Measurements from ENCODE around the gene SLC2A13.

The SLC2A13 gene

DNA sequence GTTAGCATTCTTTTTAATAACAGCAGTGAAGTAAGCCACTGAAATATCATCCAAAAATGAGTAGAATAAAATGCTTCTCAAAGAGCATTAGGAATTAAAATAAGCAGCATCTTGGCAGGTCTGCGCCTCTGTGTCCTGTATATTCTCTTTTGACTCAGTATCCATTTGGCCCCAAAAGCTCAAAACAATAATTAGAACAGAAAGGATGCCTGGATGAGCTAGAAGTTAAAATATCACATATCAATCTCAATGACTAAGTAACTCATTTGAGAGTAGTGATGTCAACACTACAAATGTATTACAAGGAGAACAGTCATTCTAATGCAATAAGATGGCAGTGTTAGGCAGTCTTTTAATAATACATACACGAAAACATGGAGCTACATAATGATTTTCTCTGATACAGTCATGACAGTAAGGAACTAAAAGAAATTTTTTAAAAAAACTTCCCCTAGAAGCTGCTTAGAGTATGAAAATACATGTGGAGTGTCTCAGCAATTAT is 325.4 kb downstream of the SLC2A13 start:
- TF ChIP-seq, protein P1, sequence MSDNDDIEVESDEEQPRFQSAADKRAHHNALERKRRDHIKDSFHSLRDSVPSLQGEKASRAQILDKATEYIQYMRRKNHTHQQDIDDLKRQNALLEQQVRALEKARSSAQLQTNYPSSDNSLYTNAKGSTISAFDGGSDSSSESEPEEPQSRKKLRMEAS (IDR thresholded peaks at IDR 0.05; ENCODE audit: low read depth, low read length) = no peak
- TF ChIP-seq, protein P2, sequence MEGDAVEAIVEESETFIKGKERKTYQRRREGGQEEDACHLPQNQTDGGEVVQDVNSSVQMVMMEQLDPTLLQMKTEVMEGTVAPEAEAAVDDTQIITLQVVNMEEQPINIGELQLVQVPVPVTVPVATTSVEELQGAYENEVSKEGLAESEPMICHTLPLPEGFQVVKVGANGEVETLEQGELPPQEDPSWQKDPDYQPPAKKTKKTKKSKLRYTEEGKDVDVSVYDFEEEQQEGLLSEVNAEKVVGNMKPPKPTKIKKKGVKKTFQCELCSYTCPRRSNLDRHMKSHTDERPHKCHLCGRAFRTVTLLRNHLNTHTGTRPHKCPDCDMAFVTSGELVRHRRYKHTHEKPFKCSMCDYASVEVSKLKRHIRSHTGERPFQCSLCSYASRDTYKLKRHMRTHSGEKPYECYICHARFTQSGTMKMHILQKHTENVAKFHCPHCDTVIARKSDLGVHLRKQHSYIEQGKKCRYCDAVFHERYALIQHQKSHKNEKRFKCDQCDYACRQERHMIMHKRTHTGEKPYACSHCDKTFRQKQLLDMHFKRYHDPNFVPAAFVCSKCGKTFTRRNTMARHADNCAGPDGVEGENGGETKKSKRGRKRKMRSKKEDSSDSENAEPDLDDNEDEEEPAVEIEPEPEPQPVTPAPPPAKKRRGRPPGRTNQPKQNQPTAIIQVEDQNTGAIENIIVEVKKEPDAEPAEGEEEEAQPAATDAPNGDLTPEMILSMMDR (IDR thresholded peaks at IDR 0.05; ENCODE audit: low read depth, low read length) = no peak
- DNase-seq (ENCODE audit: low read depth) = no peak
- no peak overlapping the region for H3K4me3 ChIP-seq (ENCODE audit: low read depth, low read length)

DNA sequence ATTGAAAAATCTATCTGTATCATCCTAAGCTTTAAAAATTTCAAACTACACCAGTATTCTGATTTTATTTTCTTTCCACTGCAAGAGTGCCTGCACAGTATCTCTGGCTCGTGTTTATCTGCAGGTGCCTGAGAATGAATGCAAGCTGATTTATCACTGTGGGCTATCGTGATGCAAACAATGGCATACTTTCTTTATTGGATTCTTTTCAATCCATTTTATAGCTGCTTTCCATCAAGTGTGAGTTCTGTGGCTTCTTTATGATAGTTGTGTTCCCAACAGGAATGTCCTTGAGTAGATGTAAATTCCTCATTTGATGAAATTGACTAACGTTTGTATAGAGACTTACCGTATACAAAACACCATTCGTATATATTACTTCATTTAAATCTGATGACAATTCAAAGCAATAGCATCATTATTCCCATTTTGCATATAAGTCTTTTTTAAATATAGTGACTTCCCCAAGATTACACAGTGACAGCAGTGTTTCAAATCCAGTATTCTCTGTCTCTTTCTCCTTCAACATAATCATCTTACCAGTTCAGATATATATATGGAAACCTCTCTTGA is 326.0 kb downstream of the SLC2A13 start:
- TF ChIP-seq POLR2A (IDR thresholded peaks at IDR 0.05; ENCODE audit: extremely low read depth, insufficient read length) (no peak), MYC (IDR thresholded peaks at IDR 0.05; ENCODE audit: low read depth, low read length) (no peak)
- TF ChIP-seq, protein P1 (IDR thresholded peaks at IDR 0.05; ENCODE audit: low read depth, low read length) = no peak
- TF ChIP-seq, protein P2 (IDR thresholded peaks at IDR 0.05; ENCODE audit: low read depth, low read length) = no peak
- H3K4me3 ChIP-seq (ENCODE audit: low read depth, low read length) = no peak overlapping the region
- no peak for DNase-seq (ENCODE audit: low read depth)

DNA sequence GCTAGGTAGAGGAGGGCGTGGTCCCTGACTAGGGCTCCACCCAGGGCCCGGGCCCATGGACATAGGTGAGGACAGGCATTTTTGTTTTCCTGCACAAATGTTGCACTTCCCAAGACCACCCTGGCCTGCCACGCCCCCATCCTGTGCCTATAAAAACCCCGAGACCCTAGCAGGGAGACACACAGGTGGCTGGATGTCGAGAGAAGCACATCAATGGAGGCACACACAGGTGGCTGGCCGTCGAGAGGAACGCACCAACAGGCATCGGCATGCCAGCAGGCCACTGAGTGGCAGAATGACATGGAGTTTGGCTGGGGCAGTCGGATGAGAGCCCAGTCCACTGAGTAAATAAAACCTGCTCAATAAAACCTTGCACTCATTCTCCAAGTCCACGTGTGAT is 328.4 kb downstream of the SLC2A13 start:
- TF ChIP-seq, protein P1 (IDR thresholded peaks at IDR 0.05; ENCODE audit: low read depth, low read length) = no peak
- no peak for TF ChIP-seq MYC (IDR thresholded peaks at IDR 0.05; ENCODE audit: low read depth, low read length)
- TF ChIP-seq, protein P2 (IDR thresholded peaks at IDR 0.05; ENCODE audit: low read depth, low read length) = no peak
- no peak for TF ChIP-seq POLR2A (IDR thresholded peaks at IDR 0.05; ENCODE audit: extremely low read depth, insufficient read length)

DNA sequence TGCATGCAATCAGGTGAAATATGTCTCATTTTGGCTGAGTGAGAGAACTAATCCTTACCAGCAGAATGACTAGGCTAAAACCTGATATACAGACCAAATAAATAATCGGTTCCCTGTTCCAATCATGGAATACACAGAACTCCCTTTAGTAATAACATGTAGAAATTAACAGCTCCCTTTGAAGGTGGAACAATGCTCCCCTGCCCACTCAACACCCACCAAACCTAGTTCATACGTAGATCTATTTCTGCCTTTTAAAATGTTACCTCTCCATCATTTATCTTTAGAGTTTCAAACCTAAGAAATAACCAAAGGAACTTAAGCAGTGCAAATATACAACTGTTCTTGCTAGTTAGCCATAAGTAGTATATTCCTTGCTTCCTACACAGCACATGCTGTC is 332.6 kb downstream of the SLC2A13 start:
- no peak for DNase-seq (ENCODE audit: low read depth)
- TF ChIP-seq, protein P1 (IDR thresholded peaks at IDR 0.05; ENCODE audit: low read depth, low read length) = no peak
- no peak overlapping the region for H3K4me3 ChIP-seq (ENCODE audit: low read depth, low read length)

More for the DNA sequence above, 328.4 kb downstream of the SLC2A13 start:
- DNase-seq (ENCODE audit: low read depth) = no peak
- no peak overlapping the region for H3K4me3 ChIP-seq (ENCODE audit: low read depth, low read length)

DNA sequence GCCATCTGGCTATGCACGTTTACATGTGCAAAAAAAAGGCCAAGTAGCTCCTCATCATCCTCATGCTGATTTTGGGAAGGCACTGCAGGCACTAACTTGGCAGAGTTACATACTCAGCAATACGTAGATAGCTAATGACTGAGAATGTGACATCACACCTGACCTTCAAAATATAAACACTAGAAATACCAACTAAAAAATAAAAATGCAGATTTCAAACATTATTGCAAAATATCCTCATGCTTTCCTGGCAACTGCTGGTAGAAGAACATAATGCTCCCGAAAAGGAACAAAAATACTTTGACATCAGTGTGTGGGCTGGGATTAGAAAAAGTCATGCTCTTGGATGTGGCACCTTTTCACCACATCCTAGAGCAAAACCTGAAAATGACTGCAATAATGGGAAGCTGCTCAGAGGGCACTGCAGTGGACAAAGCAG is 333.0 kb downstream of the SLC2A13 start:
- H3K4me3 ChIP-seq (ENCODE audit: low read depth, low read length) = no peak overlapping the region
- TF ChIP-seq, protein P1 (IDR thresholded peaks at IDR 0.05; ENCODE audit: low read depth, low read length) = no peak
- TF ChIP-seq POLR2A (IDR thresholded peaks at IDR 0.05; ENCODE audit: extremely low read depth, insufficient read length) (no peak), MYC (IDR thresholded peaks at IDR 0.05; ENCODE audit: low read depth, low read length) (no peak)
- TF ChIP-seq, protein P2 (IDR thresholded peaks at IDR 0.05; ENCODE audit: low read depth, low read length) = no peak
- no peak for DNase-seq (ENCODE audit: low read depth)

DNA sequence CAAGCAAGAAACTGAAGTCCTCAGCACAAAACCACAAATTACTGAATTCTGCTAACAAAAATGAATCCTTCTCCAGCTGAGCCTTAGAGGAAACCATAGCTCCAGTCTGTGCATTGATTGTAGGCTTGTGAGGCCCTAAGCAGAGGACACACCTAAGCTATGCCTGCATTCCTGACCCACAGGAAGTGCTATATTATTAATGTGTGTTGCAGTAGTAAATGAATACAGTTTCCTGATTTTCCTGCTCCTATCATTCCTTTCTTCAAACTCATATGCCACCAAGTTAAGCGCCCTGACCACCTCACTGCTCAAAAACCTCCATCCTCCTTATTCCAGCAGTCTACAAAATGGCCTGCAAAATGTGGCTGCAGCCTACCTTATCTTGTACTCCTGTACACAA is 334.4 kb downstream of the SLC2A13 start:
- no peak overlapping the region for H3K4me3 ChIP-seq (ENCODE audit: low read depth, low read length)
- no peak for DNase-seq (ENCODE audit: low read depth)
- TF ChIP-seq, protein P2 (IDR thresholded peaks at IDR 0.05; ENCODE audit: low read depth, low read length) = no peak
- TF ChIP-seq, protein P1 (IDR thresholded peaks at IDR 0.05; ENCODE audit: low read depth, low read length) = no peak
- TF ChIP-seq POLR2A (IDR thresholded peaks at IDR 0.05; ENCODE audit: extremely low read depth, insufficient read length) (no peak), MYC (IDR thresholded peaks at IDR 0.05; ENCODE audit: low read depth, low read length) (no peak)

Data from NB4 (cell line).